ENCODE results near the gene PTPRB.

DNA sequence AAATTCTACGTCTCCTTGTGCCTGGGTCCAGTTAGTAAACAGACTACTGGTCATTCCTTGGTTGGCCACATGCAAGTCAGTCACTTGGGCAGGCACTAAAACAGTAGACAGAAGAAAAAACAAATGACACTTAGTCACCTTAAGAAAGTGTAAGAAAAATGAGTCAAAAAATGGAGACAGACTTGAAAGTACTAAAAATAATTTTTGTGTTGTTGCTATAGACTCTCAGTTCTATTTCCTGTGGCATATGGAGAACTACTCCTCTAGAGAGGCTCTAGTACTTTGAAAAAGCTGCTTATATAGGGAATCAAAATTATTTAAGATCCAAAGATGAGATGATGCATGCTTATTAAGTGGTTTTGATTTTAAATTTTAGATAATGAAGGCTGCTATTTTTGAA lies 56.0 kb downstream of the PTPRB start:
- TF ChIP-seq, protein P1, sequence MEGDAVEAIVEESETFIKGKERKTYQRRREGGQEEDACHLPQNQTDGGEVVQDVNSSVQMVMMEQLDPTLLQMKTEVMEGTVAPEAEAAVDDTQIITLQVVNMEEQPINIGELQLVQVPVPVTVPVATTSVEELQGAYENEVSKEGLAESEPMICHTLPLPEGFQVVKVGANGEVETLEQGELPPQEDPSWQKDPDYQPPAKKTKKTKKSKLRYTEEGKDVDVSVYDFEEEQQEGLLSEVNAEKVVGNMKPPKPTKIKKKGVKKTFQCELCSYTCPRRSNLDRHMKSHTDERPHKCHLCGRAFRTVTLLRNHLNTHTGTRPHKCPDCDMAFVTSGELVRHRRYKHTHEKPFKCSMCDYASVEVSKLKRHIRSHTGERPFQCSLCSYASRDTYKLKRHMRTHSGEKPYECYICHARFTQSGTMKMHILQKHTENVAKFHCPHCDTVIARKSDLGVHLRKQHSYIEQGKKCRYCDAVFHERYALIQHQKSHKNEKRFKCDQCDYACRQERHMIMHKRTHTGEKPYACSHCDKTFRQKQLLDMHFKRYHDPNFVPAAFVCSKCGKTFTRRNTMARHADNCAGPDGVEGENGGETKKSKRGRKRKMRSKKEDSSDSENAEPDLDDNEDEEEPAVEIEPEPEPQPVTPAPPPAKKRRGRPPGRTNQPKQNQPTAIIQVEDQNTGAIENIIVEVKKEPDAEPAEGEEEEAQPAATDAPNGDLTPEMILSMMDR (IDR thresholded peaks at IDR 0.05; ENCODE audit: borderline replicate concordance, extremely low read depth, low read length, poor library complexity, severe bottlenecking), result no peak
- TF ChIP-seq EZH2 (IDR thresholded peaks at IDR 0.05; ENCODE audit: borderline replicate concordance, low read depth, low read length, severe bottlenecking), result no peak

All from DND-41 (cell line).